Fibroblast of lung (primary cell): ENCODE data around the gene INSC. TPM values are rescaled to one million over a fixed set of nuclear protein-coding genes. Genes with fewer than 3 reads are reported as not detected.

ENCODE experiments used
- DNase-seq, 2 donors: peaks; one replicate each; pipeline versions ENCODE4 v3.0.0 to v3.0.0-alpha.2; 2010; ENCODE audit warnings: low read depth in 2 of 2
- H2AFZ ChIP-seq: 2 replicates; pipeline ENCODE4 v1.5.1; 2012; ENCODE audit warnings: low read length, control low read depth, inconsistent platforms
- H3K27ac ChIP-seq: 2 replicates; pipeline ENCODE4 v1.5.1; 2011; ENCODE audit warnings: low read length, control low read depth; ENCODE audit not compliant: insufficient read depth
- H3K27me3 ChIP-seq: 2 replicates; pipeline ENCODE4 v1.5.1; 2011; ENCODE audit warnings: mild to moderate bottlenecking, low read length; ENCODE audit not compliant: control insufficient read depth, insufficient read depth
- H3K36me3 ChIP-seq: 2 replicates; pipeline ENCODE4 v1.5.1; 2011; ENCODE audit warnings: low read length; ENCODE audit not compliant: control insufficient read depth, insufficient read depth
- H3K4me1 ChIP-seq: 2 replicates; pipeline ENCODE4 v1.5.1; 2011; ENCODE audit warnings: low read length; ENCODE audit not compliant: control insufficient read depth, insufficient read depth; ENCODE audit errors: extremely low read depth
- H3K4me2 ChIP-seq: 2 replicates; pipeline ENCODE4 v1.5.1; 2011; ENCODE audit warnings: low read length, control low read depth; ENCODE audit not compliant: insufficient read depth; ENCODE audit errors: extremely low read depth
- H3K4me3 ChIP-seq, 4 experiments: fragments of 200-600 bp in 1 of 4; sonication (generic) in 1 of 4; replicated peaks in 1 of 4; 2 replicates each; pipeline ENCODE4 v1.5.1; 2011 to 2016; ENCODE audit warnings: low read length in 4 of 4, low read depth in 3 of 4, mild to moderate bottlenecking in 3 of 4, control low read depth in 2 of 4, inconsistent platforms in 1 of 4, mixed read lengths in 1 of 4; ENCODE audit not compliant: insufficient read depth in 1 of 4; ENCODE audit errors: control extremely low read depth in 1 of 4
- H3K79me2 ChIP-seq: 2 replicates; pipeline ENCODE4 v1.5.1; 2012; ENCODE audit warnings: mild to moderate bottlenecking, low read length, inconsistent platforms; ENCODE audit not compliant: control insufficient read depth, insufficient read depth
- H3K9ac ChIP-seq: 2 replicates; pipeline ENCODE4 v1.5.1; 2011; ENCODE audit warnings: mild to moderate bottlenecking, low read length, control low read depth; ENCODE audit not compliant: insufficient read depth
- H3K9me3 ChIP-seq: 2 replicates; pipeline ENCODE4 v1.5.1; 2012; ENCODE audit warnings: low read depth, low read length; ENCODE audit not compliant: control insufficient read depth, insufficient read depth
- H4K20me1 ChIP-seq: 2 replicates; pipeline ENCODE4 v1.5.1; 2011; ENCODE audit warnings: low read length; ENCODE audit not compliant: control insufficient read depth, insufficient read depth; ENCODE audit errors: extremely low read depth
- EZH2 ChIP-seq: IDR thresholded peaks from 2 replicates; pipeline ENCODE4 v1.5.1; 2012; ENCODE audit warnings: low read length, control low read depth, mild to moderate bottlenecking; ENCODE audit errors: missing control alignments
- polyA plus RNA-seq, 2 donors: library from polyadenylated mRNA; depleted of rRNA in 1 of 2; stranded (reverse) in 1 of 2; unstranded in 1 of 2; fragments of >200 nt; gene quantifications; 2 replicates each; pipeline ENCODE4 v1.2.1, GENCODE V29; 2011 to 2012; ENCODE audit warnings: missing spikeins in 1 of 2
- total RNA-seq: library from RNA; depleted of rRNA; stranded (reverse); fragments of >200 nt; gene quantifications from 2 replicates; pipeline ENCODE4 v1.2.1, GENCODE V29; 2014
- TF ChIP-seq, protein P1 (sequence below), 2 donors: IDR thresholded peaks in 1 of 2; conservative IDR thresholded peaks in 1 of 2; 1 replicate in 1 of 2; 2 replicates in 1 of 2; pipeline ENCODE4 v1.5.1; 2011 to 2012; ENCODE audit warnings: low read length in 2 of 2, control low read depth in 1 of 2, inconsistent platforms in 1 of 2, low read depth in 1 of 2, mild to moderate bottlenecking in 1 of 2

INSC gene
- total and polyA plus RNA-seq, 2 donors (not counting 1 experiment from before 2014, with no cell fraction given): 0.90 to 8.3 TPM

- no peaks in the 10 kb centered on the region for H3K36me3 ChIP-seq
- peak in 1 of 2 donors; percentile 51 for DNase-seq
- no peaks in the 10 kb centered on the region for H3K4me1 ChIP-seq
- no peak overlapping the region for H3K9ac ChIP-seq
- H3K4me2 ChIP-seq: no peak overlapping the region
- H3K27ac ChIP-seq: no peak overlapping the region
- H4K20me1 ChIP-seq: no peaks in the 10 kb centered on the region
- H3K9me3 ChIP-seq: no peaks in the 10 kb centered on the region
- no peaks in the 10 kb centered on the region for H3K79me2 ChIP-seq
- H3K4me3 ChIP-seq: no peak overlapping the region
- H2AFZ ChIP-seq: no peak overlapping the region
- no peak for TF ChIP-seq EZH2
- TF ChIP-seq, protein P1, sequence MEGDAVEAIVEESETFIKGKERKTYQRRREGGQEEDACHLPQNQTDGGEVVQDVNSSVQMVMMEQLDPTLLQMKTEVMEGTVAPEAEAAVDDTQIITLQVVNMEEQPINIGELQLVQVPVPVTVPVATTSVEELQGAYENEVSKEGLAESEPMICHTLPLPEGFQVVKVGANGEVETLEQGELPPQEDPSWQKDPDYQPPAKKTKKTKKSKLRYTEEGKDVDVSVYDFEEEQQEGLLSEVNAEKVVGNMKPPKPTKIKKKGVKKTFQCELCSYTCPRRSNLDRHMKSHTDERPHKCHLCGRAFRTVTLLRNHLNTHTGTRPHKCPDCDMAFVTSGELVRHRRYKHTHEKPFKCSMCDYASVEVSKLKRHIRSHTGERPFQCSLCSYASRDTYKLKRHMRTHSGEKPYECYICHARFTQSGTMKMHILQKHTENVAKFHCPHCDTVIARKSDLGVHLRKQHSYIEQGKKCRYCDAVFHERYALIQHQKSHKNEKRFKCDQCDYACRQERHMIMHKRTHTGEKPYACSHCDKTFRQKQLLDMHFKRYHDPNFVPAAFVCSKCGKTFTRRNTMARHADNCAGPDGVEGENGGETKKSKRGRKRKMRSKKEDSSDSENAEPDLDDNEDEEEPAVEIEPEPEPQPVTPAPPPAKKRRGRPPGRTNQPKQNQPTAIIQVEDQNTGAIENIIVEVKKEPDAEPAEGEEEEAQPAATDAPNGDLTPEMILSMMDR (conservative IDR thresholded peaks at IDR 0.05 in 1 of 2, IDR thresholded peaks at IDR 0.05 in 1 of 2; ENCODE audit: low read depth in 1 of 2, low read length in 2 of 2): no peak
- no peaks in the 10 kb centered on the region for H3K27me3 ChIP-seq
Observed at GRCh38 chr11:15148169-15148568, 33.4 kb downstream of the INSC start.

DNA sequence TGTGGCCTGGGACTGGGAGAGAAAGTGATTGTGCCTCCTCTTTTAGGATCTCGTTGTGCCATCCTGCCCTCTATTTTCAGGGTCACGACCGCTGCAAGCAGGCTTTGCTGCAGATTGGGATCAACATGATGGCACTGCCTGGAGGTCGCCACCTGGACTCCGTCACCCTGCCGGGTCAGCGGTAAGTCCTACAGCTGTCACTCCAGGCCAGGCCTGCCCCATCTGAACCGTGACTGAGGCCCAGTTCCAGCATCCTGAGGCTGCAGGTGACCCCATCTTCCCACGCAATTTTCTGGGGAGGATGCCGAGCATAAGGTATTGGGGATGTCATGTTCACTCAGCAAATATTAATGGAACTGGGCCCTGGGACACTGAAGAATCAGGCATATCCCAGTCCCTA, 34.3 kb downstream of the INSC start:
- Histone ChIP-seq H3K4me3 (no peak overlapping the region), H3K79me2 (no peaks in the 10 kb centered on the region), H3K4me2 (no peak overlapping the region), H4K20me1 (no peaks in the 10 kb centered on the region), H3K9me3 (no peaks in the 10 kb centered on the region), H3K36me3 (no peaks in the 10 kb centered on the region), H3K27me3 (no peaks in the 10 kb centered on the region), H3K9ac (no peak overlapping the region), H3K4me1 (no peaks in the 10 kb centered on the region), H2AFZ (no peak overlapping the region), H3K27ac (no peak overlapping the region)
- no peak for DNase-seq
- TF ChIP-seq, protein P1 (conservative IDR thresholded peaks at IDR 0.05 in 1 of 2, IDR thresholded peaks at IDR 0.05 in 1 of 2; ENCODE audit: low read depth in 1 of 2, low read length in 2 of 2): no peak
- no peak for TF ChIP-seq EZH2

- Histone ChIP-seq H3K4me1 (no peaks in the 10 kb centered on the region), H3K4me2 (no peak overlapping the region), H3K79me2 (no peaks in the 10 kb centered on the region), H3K9me3 (no peaks in the 10 kb centered on the region), H3K27me3 (no peaks in the 10 kb centered on the region), H3K36me3 (no peaks in the 10 kb centered on the region), H2AFZ (no peak overlapping the region), H4K20me1 (no peaks in the 10 kb centered on the region), H3K27ac (no peak overlapping the region), H3K4me3 (no peak overlapping the region), H3K9ac (no peak overlapping the region)
- TF ChIP-seq, protein P1 (conservative IDR thresholded peaks at IDR 0.05 in 1 of 2, IDR thresholded peaks at IDR 0.05 in 1 of 2; ENCODE audit: low read depth in 1 of 2, low read length in 2 of 2): no peak
- no peak for TF ChIP-seq EZH2
- no peak for DNase-seq
Observed at GRCh38 chr11:15150507-15150906, 35.8 kb downstream of the INSC start.
